H1 (cell line): ENCODE results near the gene CDH2. TPM values are rescaled to one million over a fixed set of nuclear protein-coding genes. Genes with fewer than 3 reads are reported as not detected.

Source experiments
- POU5F1 ChIP-seq: IDR thresholded peaks from 2 replicates; pipeline ENCODE4 v1.6.1; 2011; ENCODE audit warnings: low read depth, mild to moderate bottlenecking, low read length, moderate library complexity
- polyA plus RNA-seq, 7 experiments: library from polyadenylated mRNA; depleted of rRNA in 3 of 7; stranded (reverse) in 5 of 7; unstranded in 2 of 7; fragments of >200 nt in 5 of 7; fragments of 200-250 nt in 2 of 7; gene quantifications; 1 replicate in 5 of 7; 2 replicates in 1 of 7; 4 replicates in 1 of 7; pipeline versions ENCODE4 v1.2.1 to v1.2.3, GENCODE V29; 2011 to 2013; ENCODE audit warnings: missing spikeins in 2 of 7, mixed read lengths in 2 of 7
- total RNA-seq: library from RNA; stranded (reverse); fragmentation: NEBNext Ultra II Directional; extraction: Animal tissue kit (Norgen Biotek cat#: 25700); gene quantifications from 2 replicates; pipeline ENCODE4 v1.2.1, GENCODE V29; 2021
- TF ChIP-seq, protein P1 (sequence below): IDR thresholded peaks from 2 replicates; pipeline ENCODE4 v1.6.1; 2012; ENCODE audit warnings: inconsistent platforms

CDH2 gene
- total and polyA plus RNA-seq, 2 of the 8 experiments (the other 6 are each of a cell fraction or from before 2014, with no cell fraction given) = 15.0 to 56.5 TPM

DNA sequence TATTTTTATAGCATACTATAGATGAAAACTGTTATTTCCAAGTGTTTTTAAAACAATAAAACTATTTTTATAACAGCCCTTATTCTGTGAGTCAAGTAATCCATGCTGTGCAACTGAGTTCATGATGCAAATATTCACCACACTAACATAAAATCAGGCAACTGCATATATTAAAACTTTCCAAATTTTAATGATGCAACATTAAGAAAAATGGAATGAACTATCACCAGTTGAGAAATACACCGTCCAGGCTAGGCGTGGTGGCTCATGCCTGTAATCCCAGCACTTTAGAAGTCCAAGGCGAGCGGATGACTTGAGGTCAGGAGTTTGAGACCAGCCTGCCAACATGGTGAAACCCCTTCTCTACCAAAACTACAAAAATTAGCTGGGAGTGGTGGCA is 114.5 kb downstream of the CDH2 start (continued):
- TF ChIP-seq POU5F1 = no peak
- TF ChIP-seq, protein P1, sequence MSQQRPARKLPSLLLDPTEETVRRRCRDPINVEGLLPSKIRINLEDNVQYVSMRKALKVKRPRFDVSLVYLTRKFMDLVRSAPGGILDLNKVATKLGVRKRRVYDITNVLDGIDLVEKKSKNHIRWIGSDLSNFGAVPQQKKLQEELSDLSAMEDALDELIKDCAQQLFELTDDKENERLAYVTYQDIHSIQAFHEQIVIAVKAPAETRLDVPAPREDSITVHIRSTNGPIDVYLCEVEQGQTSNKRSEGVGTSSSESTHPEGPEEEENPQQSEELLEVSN = no peak
